ENCODE data around the gene NPC1L1. TPM values are rescaled to one million over a fixed set of nuclear protein-coding genes. Genes with fewer than 3 reads are reported as not detected.

Gene NPC1L1
- total RNA-seq, 1 experiment from 2014 or later: 0.28 TPM

- Histone ChIP-seq H2AFZ (peak within 1 kb of the TSS; percentile 94), H3F3A (ENCODE audit: insufficient read depth, low read depth) (peaks cover 53% of the 10 kb centered on the region), H3K9me3 (ENCODE audit: insufficient read depth, low read depth) (no peaks in the 10 kb centered on the region), H4K20me1 (ENCODE audit: insufficient read depth) (peaks cover 5% of the 10 kb centered on the region), H3K79me2 (ENCODE audit: low read depth) (peaks cover 41% of the 10 kb centered on the region), H3K9me2 (ENCODE audit: insufficient read depth) (no peaks in the 10 kb centered on the region), H3K27me3 (ENCODE audit: insufficient read depth, low read depth) (no peaks in the 10 kb centered on the region), H3K4me2 (peak within 1 kb of the TSS; percentile 99), H3K27ac (peak within 1 kb of the TSS; percentile 78), H3K36me3 (ENCODE audit: low read depth) (peaks cover 24% of the 10 kb centered on the region), H3K4me1 (replicated peaks; ENCODE audit: insufficient read depth) (peaks cover 27% of the 10 kb centered on the region), H3K4me3 (peak within 1 kb of the TSS; percentile 92)
- peak; percentile 97 to 100 for DNase-seq
- intact Hi-C loops (cut with micrococcal nuclease; ENCODE audit: unreplicated experiment): loop anchor here (1.0 to 10.0 kb wide), 4 partner anchors 24 to 403 kb away; partner anchors contain the start of genes H2AZ2, OGDH and ZMIZ2
- POLR2A ChIA-PET (ENCODE audit: unreplicated experiment): interaction anchor here (0.5 to 1.3 kb wide), 11 partner anchors 8 to 565 kb away, joined by 3 to 12 read pairs (median 4); partner anchors contain the start of gene DDX56
- CTCF ChIA-PET: interaction anchor here (1.4 kb wide), 1 partner anchor 264 kb away, joined by 3 read pairs; no protein-coding TSS in a partner anchor
- TF ChIP-seq, protein P1, sequence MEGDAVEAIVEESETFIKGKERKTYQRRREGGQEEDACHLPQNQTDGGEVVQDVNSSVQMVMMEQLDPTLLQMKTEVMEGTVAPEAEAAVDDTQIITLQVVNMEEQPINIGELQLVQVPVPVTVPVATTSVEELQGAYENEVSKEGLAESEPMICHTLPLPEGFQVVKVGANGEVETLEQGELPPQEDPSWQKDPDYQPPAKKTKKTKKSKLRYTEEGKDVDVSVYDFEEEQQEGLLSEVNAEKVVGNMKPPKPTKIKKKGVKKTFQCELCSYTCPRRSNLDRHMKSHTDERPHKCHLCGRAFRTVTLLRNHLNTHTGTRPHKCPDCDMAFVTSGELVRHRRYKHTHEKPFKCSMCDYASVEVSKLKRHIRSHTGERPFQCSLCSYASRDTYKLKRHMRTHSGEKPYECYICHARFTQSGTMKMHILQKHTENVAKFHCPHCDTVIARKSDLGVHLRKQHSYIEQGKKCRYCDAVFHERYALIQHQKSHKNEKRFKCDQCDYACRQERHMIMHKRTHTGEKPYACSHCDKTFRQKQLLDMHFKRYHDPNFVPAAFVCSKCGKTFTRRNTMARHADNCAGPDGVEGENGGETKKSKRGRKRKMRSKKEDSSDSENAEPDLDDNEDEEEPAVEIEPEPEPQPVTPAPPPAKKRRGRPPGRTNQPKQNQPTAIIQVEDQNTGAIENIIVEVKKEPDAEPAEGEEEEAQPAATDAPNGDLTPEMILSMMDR (conservative IDR thresholded peaks at IDR 0.05): no peak
- no peak for TF ChIP-seq EZH2 (IDR thresholded peaks at IDR 0.05; ENCODE audit: low read depth)
- no TSS peak for BruUV-seq (replicated peaks)
These were observed 40.9 kb upstream of the NPC1L1 start, which contains the start of gene TMED4 for GRCh38 chr7:44581879-44582603. Gene TMED4 (minus strand): TSS chr7:44582231. CDS start chr7:44582206, 25 bp downstream.

- Histone ChIP-seq H2AFZ (peak overlapping the region; percentile 88), H3F3A (ENCODE audit: insufficient read depth, low read depth) (peaks cover 58% of the 10 kb centered on the region), H3K27me3 (ENCODE audit: insufficient read depth, low read depth) (no peaks in the 10 kb centered on the region), H3K36me3 (ENCODE audit: low read depth) (peaks cover 24% of the 10 kb centered on the region), H3K9me2 (ENCODE audit: insufficient read depth) (no peaks in the 10 kb centered on the region), H3K79me2 (ENCODE audit: low read depth) (peaks cover 41% of the 10 kb centered on the region), H3K4me2 (peak overlapping the region; percentile 99), H4K20me1 (ENCODE audit: insufficient read depth) (peaks cover 5% of the 10 kb centered on the region), H3K27ac (peak overlapping the region; percentile 78), H3K4me1 (replicated peaks; ENCODE audit: insufficient read depth) (peaks cover 27% of the 10 kb centered on the region), H3K9me3 (ENCODE audit: insufficient read depth, low read depth) (no peaks in the 10 kb centered on the region), H3K4me3 (peak overlapping the region; percentile 92)
- TF ChIP-seq EZH2 (IDR thresholded peaks at IDR 0.05; ENCODE audit: low read depth): no peak
- TF ChIP-seq, protein P1 (conservative IDR thresholded peaks at IDR 0.05): no peak
- TSS peak; percentile 28 for BruUV-seq (replicated peaks)
- CTCF ChIA-PET: interaction anchor here (0.5 to 1.4 kb wide), 3 partner anchors 241 to 300 kb away, joined by 3 read pairs; no protein-coding TSS in a partner anchor
- DNase-seq: peak; percentile 73 to 97
- intact Hi-C loops (cut with micrococcal nuclease; ENCODE audit: unreplicated experiment): loop anchor here (10.0 kb wide), 1 partner anchor 404 kb away; no protein-coding TSS in a partner anchor
- POLR2A ChIA-PET (ENCODE audit: unreplicated experiment): interaction anchor here (0.6 to 1.3 kb wide), 9 partner anchors 213 to 584 kb away, joined by 3 to 6 read pairs (median 3); no protein-coding TSS in a partner anchor
These were observed 40.1 kb upstream of the NPC1L1 start for GRCh38 chr7:44580945-44581878.

- Histone ChIP-seq H4K20me1 (ENCODE audit: insufficient read depth) (peaks cover 5% of the 10 kb centered on the region), H3K27me3 (ENCODE audit: insufficient read depth, low read depth) (no peaks in the 10 kb centered on the region), H3K4me2 (no peak overlapping the region), H3K4me1 (replicated peaks; ENCODE audit: insufficient read depth) (peaks cover 40% of the 10 kb centered on the region), H3K4me3 (no peak overlapping the region), H3K27ac (no peak overlapping the region), H3K36me3 (ENCODE audit: low read depth) (peaks cover 44% of the 10 kb centered on the region), H3K9me2 (ENCODE audit: insufficient read depth) (no peaks in the 10 kb centered on the region), H3K9me3 (ENCODE audit: insufficient read depth, low read depth) (no peaks in the 10 kb centered on the region), H3F3A (ENCODE audit: insufficient read depth, low read depth) (peaks cover 70% of the 10 kb centered on the region), H2AFZ (no peak overlapping the region), H3K79me2 (ENCODE audit: low read depth) (peaks cover 68% of the 10 kb centered on the region)
- intact Hi-C loops (cut with micrococcal nuclease; ENCODE audit: unreplicated experiment): no loop called here
- TF ChIP-seq EZH2 (IDR thresholded peaks at IDR 0.05; ENCODE audit: low read depth): no peak
- TF ChIP-seq, protein P1 (conservative IDR thresholded peaks at IDR 0.05): no peak
- CTCF ChIA-PET: no interaction called here
- POLR2A ChIA-PET (ENCODE audit: unreplicated experiment): interaction anchor here (0.7 kb wide), 1 partner anchor 391 kb away, joined by 3 read pairs; no protein-coding TSS in a partner anchor
- no TSS peak for BruUV-seq (replicated peaks)
- DNase-seq: no peak
These were observed 35.1 kb upstream of the NPC1L1 start for GRCh38 chr7:44576228-44576627.
